Measurements from ENCODE around the gene TOP1. TPM values are rescaled to one million over a fixed set of nuclear protein-coding genes. Genes with fewer than 3 reads are reported as not detected.

Gene TOP1
- total RNA-seq, 1 experiment from 2014 or later = 129 TPM

Small RNA genes lying within 50 kb of the gene (microRNA-seq; reads per million reads assigned to microRNA genes)
- not detected for gene MIR6871

Other genes starting within 250 kb of the TOP1 start
- gene PLCG1, start 108.7 kb downstream of the TOP1 start, total RNA-seq (2022) = 91.1 and 127 TPM in 2 replicates

Data from Calu3 (cell line).